ENCODE measurements around the gene KCNQ1.

KCNQ1 gene

DNA sequence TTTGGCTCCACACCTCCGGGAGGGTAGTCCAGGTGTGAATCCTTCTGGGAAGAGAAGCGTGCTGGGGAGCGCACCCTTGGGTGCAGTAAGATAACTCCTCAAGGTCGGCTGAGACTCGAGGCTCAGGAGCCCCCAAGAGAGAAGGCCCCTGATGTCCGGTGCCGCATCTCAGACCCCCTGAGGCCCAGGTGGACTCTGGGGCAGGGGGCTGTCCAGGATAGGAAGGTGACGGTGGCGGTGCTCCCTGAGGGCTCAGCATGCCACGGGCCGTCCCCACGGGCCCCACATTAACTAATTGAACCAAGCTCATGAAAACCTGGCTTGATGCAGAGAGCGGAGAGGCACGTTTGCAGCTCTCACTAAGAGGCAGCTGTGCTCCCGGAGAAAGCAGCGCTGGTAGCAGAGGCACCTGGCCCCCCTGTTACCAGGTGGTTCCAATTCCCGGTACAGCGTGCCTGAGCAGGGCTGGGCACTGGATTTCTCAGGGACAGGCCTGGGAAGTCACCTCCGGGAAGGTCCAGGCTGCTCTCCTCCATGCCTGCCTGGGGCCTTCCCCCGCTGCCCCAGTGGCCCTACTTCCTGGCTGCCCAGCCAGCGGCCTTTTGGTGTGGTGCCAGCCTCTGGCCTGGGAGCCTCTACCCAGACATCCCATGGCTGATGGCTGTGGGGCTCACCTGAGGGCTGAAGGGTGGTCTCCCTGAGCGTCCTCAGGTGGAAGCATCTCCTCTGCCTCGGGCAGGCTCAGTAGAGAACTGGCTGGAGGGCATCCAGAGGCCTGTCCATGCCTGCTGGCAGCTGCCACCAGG is 1.1 kb downstream of the KCNQ1 start:
- FAIRE-seq, result no peak

DNA sequence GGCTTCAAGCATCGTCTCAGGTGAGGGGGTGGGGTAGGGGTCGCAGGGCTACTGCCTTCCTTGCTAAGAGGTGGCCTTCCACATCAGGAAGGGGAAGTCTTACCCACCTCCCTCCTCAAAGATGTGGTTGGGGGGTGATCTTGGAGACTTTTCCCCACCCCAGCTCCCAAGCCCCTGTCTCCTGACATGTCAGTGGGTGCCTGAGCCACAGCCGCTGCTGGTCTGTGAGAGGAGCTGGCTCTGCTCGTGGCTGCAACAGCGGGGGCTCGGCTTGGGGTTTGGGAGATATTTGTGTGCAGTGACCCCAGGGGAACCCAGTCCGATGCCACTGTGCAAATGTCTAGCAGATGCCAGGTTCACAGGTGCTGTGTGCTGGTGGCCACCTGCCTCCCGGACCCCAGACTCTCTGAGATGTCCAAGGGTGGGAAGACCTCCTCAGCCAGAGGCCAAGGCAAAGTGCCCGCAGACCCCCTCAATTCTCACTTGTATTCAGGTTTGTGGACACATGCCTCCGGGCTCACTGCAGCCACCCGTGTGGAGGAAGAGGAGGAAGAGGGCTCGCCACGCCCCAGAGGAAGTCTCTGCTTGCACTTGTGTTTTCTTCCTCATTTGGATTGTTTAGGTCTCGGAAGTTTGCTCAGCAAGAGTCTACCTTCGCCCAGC is 1.9 kb downstream of the KCNQ1 start:
- FAIRE-seq, result no peak

DNA sequence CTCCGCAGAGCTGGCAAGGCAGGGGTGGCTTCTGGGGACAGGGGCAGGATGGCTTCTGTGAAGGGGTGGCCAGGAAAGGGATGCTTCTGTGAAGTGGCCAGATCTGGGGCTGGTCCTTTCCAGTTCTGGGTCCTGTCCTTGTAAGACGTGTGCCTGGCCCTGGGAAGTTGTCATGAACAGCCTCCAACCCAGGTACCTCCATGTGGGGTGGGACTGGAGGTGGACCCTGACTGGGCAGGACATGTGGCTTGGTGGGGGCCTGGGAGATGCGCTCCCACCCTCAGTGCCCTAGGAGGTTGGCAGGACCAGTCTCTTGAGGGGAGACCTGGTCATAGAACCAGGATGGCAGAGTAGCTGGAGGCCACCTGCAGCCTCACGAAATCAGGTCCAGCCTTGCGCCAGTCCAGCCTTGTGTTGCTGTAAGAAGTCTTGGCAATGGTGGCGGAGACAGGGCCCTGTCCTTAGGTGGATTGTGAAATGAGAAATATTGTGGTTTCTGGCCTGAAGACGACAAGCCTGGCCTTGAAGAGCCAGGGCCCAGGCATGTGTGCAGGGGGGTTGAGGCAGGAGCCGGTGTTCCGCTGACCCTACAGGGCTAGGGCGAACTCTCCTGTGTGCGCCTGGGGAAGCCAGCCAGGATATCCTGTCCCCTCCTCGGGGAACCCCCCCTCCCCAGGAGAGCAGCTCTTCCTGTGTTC is 2.6 kb downstream of the KCNQ1 start:
- no peak for FAIRE-seq

DNA sequence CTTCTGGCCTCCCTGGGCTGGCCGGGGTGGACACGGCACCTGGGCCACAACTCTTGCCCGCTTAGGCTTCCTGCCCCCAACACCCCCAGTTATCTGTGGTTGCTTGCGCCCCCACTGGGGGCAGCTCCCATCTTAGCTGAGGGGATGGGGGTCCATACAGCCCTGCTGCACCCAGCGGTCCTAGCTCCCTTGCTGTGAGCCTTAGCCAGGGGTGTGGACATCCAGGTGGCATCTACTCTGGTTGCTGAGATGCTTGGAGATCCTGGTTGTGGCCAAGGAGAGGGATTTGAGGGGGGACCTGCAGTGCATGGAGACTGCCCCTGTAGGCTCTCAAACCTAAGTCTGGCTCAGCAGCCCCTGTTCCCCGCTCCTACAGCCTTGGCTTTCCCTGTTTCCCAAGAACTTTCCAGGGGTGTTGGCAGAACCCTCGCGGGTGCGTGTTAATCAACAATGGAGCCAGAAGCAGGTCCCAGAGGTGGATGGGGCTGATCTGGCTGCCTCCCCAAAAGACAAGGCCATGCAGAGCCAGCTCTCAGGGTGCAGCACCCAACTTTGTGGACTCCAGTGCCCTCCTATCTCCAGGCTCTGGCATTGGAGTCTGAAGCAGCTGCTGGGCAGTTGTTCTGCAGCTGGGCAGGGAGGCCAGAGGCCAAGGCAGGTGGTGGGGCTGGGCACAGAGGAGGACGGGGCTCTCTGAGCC is 3.3 kb downstream of the KCNQ1 start:
- FAIRE-seq, result no peak

DNA sequence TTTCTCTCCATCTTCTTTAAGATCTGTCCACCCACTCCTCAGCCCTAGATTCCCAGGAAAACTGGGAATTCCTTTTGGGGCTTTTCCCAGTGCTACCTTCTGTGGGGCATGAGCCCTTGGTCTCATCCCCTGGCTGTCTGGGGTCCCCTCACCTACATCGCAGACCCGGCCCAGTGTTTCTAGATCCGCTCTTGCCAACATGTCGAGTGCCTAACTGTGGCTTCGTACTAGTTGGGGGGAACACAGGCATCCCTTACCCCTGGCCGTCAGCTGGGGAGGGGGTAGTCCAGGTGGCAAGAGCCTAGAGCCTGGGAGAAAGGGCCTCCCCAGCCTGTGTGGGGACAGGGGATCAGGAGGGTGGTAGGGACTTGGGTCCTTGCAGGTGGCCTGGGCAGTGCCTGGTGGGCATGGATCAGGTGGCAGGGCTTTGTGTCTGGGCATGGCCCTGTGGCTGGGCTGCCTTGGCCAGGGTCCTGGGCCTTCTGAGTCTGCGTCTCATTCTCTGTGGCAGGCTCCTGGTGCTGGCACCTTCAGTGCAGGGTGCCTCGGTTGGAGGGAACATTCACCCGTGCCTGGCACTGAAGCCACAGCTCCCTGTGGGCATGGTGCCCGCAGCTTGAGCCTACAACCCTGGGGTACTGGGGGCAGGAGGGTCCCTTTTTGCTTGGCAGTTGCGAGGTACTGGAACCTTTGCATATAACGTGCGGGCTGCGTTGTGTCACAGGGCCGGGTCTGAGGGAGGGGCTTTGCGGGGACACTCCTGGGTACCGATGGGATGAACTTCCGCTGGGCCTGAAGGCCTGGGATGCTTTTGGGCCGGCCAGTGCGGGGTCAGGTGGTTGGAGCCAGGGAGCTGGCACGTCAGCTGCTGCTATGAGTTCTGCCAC is 4.1 kb downstream of the KCNQ1 start:
- no peak for FAIRE-seq

DNA sequence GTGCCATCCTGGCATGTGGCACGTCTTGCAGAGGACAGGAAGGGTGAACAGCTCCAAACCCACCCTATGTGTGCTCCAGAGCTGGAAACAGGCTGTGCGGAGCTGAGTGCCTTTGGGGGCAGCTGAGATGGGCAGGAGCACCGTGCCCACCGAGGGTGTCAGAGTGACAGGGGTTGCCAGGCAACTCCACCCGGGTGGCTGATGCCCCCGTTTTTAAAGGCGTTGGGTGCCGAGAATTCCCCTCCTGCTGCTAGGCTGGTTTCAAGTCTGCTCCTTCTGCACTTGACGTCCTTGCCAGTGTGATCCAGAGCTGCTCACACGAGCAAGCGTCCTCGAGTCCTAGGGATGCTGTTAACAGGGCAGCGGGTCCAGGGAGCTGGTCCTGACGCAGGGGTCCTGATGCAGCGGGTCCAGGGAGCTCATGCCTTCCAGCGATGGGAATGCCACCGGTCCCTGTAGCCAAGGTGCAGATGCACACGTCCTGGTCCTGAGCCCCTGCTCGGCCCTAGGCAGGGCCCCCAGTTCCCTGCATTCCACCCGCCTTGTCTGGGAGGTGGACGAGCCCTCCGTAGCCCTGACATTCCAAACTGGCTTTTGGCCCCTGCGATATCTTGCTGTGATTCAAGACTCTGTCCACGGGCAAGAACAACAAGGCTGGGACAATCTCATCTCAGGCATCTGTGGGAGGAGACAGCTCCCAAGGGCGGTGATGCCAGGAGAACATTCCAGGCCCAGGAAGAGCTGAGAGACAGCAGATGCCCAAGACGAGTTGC is 4.9 kb downstream of the KCNQ1 start:
- no peak for FAIRE-seq

DNA sequence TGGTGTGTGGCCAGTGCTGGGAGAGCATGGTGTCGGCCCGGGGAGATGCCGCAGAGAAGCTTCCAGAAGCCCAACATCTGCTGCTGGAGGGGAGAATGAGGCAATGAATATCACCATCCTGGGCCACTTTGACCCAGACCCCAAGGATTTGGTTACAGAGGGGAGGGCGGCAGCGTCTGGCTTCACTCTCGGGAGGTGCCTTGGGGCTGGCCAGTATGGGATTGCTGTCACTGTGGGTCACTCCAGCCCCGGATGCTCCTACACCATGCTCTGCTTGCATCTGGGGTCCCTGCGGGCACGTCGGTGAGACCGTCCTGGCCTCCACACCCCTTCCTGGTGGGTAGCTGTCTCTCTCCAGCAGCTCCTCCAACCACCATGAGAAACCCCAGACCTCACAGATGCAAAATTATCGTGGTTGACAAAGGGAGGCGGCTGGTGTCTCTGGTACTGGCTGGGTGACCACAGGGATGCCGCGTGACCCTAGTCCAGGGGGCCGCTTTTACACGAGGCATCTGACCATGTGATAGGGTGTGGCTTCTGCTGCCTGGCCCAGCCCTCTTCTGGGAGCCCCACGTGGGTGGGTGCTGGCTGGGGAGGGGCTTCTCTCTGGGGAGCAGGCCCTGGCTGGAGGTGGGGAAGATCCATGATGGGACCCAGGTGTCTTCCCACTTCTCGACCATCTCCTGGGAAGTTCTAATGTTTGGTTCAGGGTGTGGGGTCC is 5.7 kb downstream of the KCNQ1 start:
- no peak for FAIRE-seq

DNA sequence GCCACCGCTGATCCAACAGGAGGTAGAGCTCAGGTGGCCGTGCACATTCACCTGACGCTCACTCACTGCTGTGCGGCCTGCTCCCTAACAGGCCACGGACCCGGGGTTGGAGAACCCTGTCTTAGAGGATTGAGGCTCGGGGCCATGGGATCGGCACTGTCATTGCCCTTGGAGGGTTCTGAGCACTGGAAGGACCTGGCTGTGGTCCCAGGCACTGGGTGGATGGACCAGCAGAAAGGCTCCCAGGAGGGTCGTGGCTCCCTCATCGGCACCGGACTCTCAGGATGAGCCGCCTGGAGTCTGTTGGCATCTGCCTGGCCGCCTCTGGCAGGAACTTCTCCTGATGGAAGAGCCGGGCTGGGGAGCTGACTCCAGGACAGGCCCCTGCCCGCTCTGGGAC is 6.5 kb downstream of the KCNQ1 start:
- no peak for FAIRE-seq

DNA sequence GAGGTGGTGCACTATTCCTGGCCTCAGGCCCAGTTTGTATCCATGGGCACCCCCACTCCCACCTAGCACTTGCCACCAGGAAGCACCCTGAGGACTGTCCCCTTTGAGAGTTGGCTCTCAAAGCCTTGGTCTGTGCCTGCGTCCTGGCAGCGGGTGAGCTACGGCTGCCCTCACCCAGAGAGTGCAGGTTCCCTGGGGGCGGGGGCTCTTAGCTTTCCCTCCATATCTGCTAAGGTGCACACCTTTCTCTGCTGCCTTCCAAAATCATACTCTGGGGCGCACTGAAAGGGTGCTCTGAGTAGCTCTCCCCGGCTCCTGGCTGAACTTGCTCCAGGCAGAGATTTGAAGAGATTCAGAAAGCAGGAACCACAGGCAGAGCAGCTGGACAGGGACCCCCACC is 7.1 kb downstream of the KCNQ1 start:
- FAIRE-seq, result no peak

DNA sequence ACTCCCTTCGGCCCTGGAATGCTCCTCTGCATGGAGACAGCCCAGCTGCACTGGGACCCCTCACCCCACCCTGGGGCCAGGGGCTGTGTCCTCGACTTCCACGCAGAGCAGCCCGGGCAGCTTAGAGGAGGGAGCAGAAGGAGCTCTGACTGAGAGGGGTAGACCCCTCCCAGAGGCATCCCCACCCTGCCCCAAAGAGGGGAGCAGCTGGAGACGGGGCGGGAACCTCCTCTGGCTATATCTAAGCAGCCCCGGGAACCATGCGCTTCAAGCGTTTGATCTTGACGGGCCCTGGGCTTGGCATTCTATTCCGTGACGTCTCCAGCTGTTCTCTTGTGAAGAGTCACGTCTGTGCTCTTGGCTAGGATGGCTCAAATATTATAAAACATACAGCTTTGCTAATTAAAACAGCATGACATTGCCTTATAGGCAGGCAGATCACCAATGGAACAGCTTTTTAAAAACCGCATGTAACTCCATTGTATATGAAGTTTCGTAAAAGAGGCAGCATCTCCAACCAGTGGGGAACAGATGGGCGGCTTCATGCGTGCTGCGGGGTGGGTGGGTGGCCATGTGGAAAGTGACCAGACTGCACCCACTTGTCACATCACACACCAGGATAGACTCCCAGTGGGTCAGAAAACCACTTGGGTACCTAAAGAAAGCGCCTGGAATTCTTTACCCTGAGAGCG is 7.7 kb downstream of the KCNQ1 start:
- FAIRE-seq, result no peak

DNA sequence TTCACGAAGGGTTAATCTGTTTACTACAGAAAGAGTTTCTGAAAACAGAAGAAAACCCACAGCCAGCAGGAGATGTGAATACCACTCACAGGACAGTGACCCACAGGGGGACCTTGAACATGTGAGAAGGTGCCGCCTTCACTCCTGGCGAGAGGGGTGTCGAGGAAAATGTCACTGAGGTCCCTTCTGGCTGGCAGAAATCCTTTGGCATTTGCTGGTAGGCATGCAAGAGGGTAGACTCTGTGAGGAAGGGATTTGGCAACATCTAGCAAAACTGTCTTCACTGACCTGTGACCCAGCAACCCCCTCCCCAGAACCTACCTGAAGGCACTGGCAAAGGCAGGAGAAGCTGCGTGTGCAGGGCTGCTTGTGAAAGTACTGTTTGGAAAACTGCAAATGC is 8.6 kb downstream of the KCNQ1 start:
- no peak for FAIRE-seq

DNA sequence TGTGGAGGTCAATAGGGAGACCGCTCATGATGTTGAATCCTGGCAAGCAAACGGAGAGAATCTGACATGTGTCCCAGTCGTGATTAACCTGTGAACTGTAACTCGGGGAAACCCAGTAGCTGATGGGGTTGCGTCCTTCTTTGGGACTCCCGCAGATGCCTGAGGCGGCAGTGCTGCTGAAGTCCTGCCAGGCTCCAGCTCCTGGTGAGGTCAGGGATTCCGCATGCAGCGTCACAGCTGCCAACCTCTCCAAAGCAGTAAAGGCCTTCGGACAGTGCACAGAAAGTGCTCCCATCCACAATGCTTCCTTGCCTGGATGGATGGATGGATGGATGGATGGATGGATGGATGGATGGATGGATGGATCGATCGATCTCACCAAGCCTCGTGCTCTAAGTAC is 13.5 kb downstream of the KCNQ1 start:
- no peak for FAIRE-seq

DNA sequence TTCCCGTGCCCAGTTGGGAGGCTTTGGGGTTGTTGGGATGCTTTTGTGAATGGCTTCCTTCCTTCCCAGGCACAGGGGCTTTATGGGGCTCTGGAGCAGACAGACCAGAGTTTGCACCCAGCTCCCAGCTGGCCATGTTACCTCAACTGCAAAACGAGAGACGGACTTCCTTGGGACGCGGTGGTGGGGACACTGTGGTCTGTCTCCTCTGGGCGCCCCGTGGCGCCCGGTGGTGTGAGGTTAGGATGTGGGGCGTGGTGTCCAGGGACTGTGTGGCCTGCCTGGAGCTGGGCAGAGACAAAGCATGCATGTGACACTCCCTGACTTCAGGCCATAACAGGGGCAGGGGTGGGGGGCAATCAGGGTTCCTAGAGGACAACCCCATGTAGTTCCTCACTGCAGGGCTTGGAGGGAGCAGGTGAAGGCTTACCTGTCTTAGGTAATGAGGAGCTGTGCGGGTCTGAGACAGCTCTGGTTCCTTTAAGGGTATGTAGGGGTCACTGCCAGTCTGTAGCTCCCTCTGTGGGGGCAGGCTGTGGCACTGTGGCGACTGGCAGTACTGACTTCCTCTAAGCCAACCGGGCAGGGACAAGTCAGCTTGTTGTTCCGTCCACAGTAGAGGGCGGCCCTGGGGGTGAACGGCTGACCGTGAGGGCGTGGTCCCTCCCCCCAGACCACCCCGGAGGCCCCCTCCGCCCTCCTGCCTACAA is 14.4 kb downstream of the KCNQ1 start:
- no peak for FAIRE-seq

DNA sequence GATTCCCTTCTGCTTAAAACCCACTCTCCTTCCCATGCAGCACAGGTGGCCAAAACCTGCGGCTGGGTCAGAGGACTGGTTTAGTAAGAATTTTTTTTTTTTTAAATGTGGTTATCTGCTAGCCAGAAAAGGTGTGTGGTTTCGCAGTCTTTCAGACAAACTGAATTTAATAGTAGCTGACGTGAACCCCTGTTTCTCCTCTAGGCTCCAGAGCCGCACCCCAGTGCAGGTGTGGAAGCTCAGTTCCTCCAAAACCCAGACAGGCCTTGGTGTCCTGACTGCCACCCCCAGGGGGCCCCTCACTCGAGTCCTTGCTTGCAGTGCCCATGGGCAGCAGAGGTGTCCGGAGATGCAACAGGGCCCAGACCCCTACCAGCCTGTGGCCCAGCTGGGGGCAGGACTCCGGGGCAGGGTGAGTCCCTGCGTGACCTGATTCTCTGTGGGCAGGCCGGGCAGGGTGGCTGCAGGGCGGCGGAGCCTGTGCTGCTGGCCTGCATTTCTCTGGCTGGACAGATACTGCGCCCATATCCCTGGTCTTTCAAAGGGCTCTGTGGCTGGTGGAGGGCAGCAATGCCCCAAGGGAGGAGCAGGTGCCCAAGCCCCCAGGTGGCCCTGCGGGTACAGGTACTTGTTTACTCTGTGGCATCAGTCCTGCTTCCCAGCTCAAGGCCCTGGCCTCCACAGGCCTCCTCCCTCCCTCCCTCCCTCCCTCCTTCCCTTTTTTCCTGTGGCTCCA is 15.2 kb downstream of the KCNQ1 start:
- no peak for FAIRE-seq

DNA sequence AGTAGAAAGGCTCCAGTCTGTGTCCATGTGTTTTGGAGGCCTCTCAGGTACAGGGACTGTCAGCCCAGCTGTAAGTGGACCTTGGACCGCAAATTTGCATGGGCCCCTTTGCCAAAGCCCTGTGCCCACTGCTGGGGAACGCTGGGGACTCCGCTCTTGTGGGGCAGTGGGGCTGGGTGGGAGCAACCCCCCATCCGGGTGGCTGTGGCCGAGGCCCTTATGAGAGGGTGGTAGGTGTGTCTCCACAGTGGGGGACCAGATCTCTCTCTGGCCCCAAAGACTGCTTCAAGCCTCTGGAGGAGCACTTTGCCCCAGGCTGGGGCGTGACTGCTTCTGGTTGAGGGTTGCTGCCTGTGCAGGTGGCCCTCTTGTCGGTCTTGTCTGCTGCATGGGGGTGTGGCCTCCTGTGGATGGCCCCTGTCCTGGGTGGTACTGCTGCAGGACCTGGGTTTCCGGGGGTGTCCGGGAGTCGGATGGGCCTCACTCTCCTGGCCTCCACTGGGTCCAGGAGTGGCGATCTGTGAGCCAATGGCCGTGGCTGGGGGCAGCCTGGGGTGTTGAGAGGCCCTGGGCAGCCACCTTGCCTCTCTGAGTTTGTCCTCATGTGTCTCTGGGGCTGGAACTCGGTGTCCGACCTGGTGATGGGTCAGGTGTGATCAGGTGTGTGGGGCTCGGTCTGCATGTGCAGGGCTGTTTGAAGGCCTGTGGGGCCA is 15.9 kb downstream of the KCNQ1 start:
- no peak for FAIRE-seq

DNA sequence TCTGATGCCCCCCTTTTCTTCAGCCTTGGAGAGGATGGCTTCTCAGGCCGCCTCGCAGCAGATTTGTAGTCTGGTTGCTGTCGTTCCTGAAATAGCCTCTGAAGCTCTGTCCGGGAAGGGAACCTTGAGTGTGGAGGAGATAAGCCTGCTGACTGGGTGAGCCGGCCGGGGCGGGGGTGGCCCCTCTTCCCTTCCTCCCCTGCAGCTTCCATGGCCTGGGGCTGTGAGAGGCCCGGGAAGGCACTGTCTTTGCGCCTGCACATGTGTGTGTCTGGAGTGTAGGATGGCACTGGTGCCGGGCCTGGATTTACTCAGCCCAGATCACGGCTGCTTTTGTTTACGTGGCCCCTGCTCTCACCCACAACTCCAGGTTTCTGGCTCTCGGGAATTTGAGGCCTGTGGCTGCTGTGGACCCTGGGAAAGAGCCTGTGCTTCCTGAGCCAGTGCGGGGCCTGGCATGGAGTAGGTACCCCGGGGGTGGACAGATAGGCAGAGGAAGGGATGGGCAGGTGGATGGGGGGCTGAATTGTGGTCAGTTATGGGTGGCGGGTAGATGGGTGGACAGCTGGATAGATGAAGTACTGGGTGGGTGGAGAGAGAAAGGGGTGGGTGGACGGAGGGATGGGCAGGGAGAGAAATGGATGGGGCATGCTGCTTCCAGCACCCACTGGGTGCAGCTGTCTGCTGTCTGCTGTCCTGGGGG is 16.6 kb downstream of the KCNQ1 start:
- FAIRE-seq, result no peak

DNA sequence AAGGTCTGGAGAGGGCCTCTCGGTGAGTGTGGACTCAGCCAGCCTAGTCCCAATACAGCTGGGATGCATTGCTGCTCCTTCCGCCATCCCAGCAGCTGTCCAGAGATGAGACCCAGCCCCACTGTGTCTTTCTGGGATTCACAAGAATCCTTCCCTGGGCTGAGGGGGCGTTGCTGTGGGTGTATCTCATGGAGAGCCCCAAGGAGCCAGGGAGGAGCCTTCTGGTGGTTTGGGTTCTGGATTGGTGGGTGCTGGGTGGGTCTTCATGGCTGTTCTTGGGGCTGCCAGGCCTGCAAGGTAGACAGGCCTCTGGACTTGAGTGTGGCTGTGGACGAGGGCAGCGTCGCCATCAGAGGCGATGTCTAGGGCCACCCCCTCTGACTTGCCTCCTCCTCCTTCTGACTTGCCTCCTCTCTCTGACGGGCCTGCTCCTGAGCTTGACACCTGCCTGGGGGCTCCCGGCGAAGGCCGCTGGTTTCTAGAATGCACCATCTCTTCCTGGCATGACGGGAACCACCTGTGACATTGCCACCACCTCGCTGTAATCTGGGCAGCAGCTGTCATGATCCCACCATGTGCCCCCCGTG is 17.2 kb downstream of the KCNQ1 start:
- FAIRE-seq, result no peak
